AG09309 (cell line): ENCODE data around the gene CDS2.

Source experiments
- DNase-seq: peaks from one replicate; pipeline ENCODE4 v3.0.0-alpha.2; 2010; ENCODE audit warnings: low read depth
- H3K4me3 ChIP-seq: 2 replicates; pipeline ENCODE4 v1.5.1; 2011; ENCODE audit warnings: mild to moderate bottlenecking, low read depth, low read length, moderate library complexity; ENCODE audit not compliant: control insufficient read depth
- TF ChIP-seq, protein P1 (sequence below): IDR thresholded peaks from 2 replicates; pipeline ENCODE4 v1.5.1; 2011; ENCODE audit warnings: mild to moderate bottlenecking, low read depth, low read length, inconsistent platforms; ENCODE audit not compliant: insufficient read depth, control insufficient read depth; ENCODE audit errors: missing control alignments

Gene CDS2

GRCh38 chr20:5197847-5198650 is 71.2 kb downstream of the CDS2 start:
- H3K4me3 ChIP-seq: no peak overlapping the region
- TF ChIP-seq, protein P1, sequence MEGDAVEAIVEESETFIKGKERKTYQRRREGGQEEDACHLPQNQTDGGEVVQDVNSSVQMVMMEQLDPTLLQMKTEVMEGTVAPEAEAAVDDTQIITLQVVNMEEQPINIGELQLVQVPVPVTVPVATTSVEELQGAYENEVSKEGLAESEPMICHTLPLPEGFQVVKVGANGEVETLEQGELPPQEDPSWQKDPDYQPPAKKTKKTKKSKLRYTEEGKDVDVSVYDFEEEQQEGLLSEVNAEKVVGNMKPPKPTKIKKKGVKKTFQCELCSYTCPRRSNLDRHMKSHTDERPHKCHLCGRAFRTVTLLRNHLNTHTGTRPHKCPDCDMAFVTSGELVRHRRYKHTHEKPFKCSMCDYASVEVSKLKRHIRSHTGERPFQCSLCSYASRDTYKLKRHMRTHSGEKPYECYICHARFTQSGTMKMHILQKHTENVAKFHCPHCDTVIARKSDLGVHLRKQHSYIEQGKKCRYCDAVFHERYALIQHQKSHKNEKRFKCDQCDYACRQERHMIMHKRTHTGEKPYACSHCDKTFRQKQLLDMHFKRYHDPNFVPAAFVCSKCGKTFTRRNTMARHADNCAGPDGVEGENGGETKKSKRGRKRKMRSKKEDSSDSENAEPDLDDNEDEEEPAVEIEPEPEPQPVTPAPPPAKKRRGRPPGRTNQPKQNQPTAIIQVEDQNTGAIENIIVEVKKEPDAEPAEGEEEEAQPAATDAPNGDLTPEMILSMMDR: no peak

DNA sequence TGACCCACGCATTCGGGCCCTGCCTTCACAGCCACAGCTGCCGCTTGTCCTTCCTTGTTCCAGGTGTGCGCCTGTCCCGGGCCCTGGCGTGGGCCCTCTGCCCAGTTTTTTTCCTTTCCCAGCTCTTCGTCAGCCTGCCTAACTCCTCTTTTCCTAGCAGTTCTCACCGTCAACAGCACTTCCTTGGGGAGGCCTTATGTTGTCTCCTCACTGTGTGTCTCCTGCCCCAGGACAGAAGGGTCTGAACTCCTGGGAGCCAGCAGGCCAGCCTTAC is 71.8 kb downstream of the CDS2 start:
- DNase-seq: no peak
- no peak overlapping the region for H3K4me3 ChIP-seq
- TF ChIP-seq, protein P1: no peak

More at GRCh38 chr20:5197847-5198650, 71.2 kb downstream of the CDS2 start:
- DNase-seq: no peak

- no peak for DNase-seq
- H3K4me3 ChIP-seq: no peak overlapping the region
- TF ChIP-seq, protein P1: no peak
These were observed 76.6 kb downstream of the CDS2 start for GRCh38 chr20:5203380-5203779.

DNA sequence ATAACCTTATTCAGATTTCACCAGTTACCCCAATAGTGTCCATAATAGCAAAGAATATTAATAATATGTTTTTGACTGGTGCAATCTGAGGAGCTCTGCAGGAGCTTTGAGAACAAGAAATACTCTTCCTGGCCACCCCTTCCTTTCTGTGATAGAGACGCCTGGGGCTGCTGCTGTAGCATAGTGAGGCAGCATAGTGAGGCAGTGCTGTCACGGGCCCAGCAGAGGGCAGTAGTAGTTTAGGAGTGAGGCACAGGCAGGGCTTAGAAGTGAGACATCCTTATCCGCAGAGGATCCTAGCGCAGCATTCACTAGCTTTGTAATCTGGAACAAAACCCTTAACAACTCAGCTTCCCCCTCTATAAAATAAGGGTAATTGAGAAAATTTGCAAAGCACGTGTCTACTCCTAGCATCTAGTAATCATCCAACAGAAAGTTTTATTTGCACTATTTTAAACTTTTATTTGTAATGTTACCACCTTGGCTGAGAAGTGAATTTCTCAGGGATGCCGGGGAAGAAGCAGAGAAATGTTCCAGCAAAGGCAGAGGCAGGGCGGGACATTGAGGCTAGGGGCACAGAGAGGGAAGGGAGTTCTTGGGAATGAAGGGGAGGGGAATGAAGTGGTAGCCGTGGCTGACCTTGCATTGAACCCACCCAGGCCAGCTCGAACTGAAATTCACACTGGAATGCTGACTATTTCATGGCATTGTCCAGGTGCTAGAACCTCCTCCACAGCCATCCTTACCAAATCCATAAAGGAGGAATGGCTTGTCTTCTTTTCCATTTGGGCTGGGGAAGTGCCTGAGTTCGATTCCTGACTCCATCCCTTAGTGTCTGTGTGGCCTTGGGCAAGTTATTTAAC is 78.8 kb downstream of the CDS2 start:
- TF ChIP-seq, protein P1: peak; percentile 96
- H3K4me3 ChIP-seq: no peak overlapping the region
- DNase-seq: peak; percentile 28

DNA sequence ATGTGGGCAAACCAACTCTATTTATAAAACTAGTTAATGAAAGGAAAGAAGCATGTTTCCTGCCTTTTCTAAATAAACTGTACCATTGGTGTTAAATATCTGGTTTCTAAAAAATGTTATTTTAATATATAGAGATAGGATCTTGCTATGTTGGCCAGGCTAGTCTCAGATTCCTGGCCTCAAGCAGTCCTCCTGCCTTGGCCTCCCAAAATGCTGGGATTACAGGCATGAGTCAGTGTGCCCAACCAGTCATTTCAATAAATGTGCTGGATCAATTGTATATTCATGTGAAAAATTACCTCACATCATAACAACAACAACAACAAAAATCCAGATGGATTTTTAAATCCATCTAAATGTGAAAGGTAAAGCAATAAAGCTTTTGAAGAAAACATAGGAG is 80.3 kb downstream of the CDS2 start:
- TF ChIP-seq, protein P1: no peak
- no peak for DNase-seq
- no peak overlapping the region for H3K4me3 ChIP-seq

DNA sequence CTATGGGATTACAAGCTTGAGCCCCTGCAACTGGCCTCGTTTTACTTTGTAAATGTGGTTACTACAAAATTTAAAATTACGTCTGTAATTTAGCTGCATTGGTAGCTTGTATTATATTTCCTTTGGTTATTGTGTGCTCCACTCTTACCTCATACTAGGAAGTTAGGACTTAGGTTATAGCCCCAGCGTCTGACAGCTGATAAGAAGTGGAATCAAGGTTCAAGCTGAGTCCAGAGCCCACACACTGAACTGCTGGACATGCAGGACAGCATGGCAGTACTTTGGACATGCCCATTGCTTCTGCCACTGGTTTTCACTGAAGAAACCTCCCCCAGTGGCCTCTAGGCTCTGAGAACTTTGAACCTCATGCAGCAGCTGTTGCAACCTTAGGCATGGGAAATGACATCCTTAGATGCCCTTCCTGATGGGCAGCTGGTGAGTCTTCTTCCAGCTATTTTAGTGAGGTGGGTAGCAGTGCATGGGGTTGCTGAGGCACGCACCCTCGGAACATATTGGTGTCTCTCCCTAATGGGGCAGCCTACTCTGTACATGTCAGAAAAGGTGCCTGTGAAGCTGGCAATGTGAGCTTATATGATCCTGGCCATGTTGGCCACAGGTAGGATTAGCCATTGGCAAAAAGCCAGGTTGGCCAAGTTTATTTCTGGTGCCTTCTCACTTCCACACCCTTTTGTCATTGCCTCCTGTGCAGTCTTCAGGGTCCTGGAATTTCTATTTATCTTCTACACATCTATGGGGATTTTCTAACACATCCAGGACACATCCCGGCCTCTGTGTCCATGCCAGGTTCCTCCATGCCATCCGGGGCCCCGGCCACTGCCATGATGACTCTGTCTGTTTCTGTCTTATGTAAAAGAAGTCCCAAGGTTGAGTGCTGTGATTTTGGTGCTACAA is 85.3 kb downstream of the CDS2 start:
- DNase-seq: no peak
- TF ChIP-seq, protein P1: no peak
- H3K4me3 ChIP-seq: no peak overlapping the region
